H9 (cell line): ENCODE data around the gene DGLUCY. TPM values are rescaled to one million over a fixed set of nuclear protein-coding genes. Genes with fewer than 3 reads are reported as not detected.

Experiments
- DNase-seq: peaks from one replicate; pipeline ENCODE4 v3.0.0-alpha.2; 2017
- H2AFZ ChIP-seq: one replicate; pipeline ENCODE4 v1.6.1; 2013; ENCODE audit warnings: mild to moderate bottlenecking, low read length, control low read depth, moderate library complexity
- H2AK5ac ChIP-seq: 2 replicates; pipeline ENCODE4 v1.6.1; 2013; ENCODE audit warnings: low read length, control low read depth, mixed read lengths; ENCODE audit not compliant: insufficient read length
- H2BK120ac ChIP-seq: one replicate; pipeline ENCODE4 v1.6.1; 2013; ENCODE audit warnings: low read depth, mild to moderate bottlenecking, low read length, control low read depth, inconsistent platforms; ENCODE audit not compliant: poor library complexity, severe bottlenecking
- H2BK12ac ChIP-seq: 2 replicates; pipeline ENCODE4 v1.6.1; 2013; ENCODE audit warnings: low read length, control low read depth, mixed read lengths, low read depth; ENCODE audit not compliant: insufficient read length
- H2BK15ac ChIP-seq: 2 replicates; pipeline ENCODE4 v1.6.1; 2013; ENCODE audit warnings: low read depth, low read length, control low read depth
- H2BK20ac ChIP-seq: one replicate; pipeline ENCODE4 v1.6.1; 2013; ENCODE audit warnings: low read depth, mild to moderate bottlenecking, low read length, control low read depth, inconsistent platforms; ENCODE audit not compliant: poor library complexity, severe bottlenecking
- H2BK5ac ChIP-seq: 2 replicates; pipeline ENCODE4 v1.6.1; 2013; ENCODE audit warnings: low read length, control low read depth, mixed read lengths; ENCODE audit not compliant: insufficient read length
- H3K14ac ChIP-seq: 2 replicates; pipeline ENCODE4 v1.6.1; 2013; ENCODE audit warnings: low read length, control low read depth; ENCODE audit not compliant: insufficient read depth
- H3K18ac ChIP-seq: 2 replicates; pipeline ENCODE4 v1.6.1; 2013; ENCODE audit warnings: low read depth, mild to moderate bottlenecking, mixed read lengths, low read length, control low read depth; ENCODE audit not compliant: insufficient read length
- H3K23ac ChIP-seq: 2 replicates; pipeline ENCODE4 v1.6.1; 2013; ENCODE audit warnings: low read length, control low read depth, mixed read lengths, low read depth; ENCODE audit not compliant: insufficient read length
- H3K23me2 ChIP-seq: 2 replicates; pipeline ENCODE4 v1.6.1; 2013; ENCODE audit warnings: low read depth, mild to moderate bottlenecking, mixed read lengths, low read length, control low read depth; ENCODE audit not compliant: insufficient read length, poor library complexity, severe bottlenecking
- H3K27ac ChIP-seq: 2 replicates; pipeline ENCODE4 v1.5.1; 2013; ENCODE audit warnings: low read length, control low read depth, mixed read lengths, low read depth; ENCODE audit not compliant: insufficient read length
- H3K27me3 ChIP-seq: 2 replicates; pipeline ENCODE4 v1.6.1; 2013; ENCODE audit warnings: low read length, control low read depth, inconsistent platforms; ENCODE audit not compliant: insufficient read depth
- H3K4ac ChIP-seq: 2 replicates; pipeline ENCODE4 v1.6.1; 2013; ENCODE audit warnings: low read depth, mild to moderate bottlenecking, control low read depth, inconsistent platforms, low read length, moderate library complexity
- H3K4me1 ChIP-seq: 2 replicates; pipeline ENCODE4 v1.6.1; 2013; ENCODE audit warnings: low read length, control low read depth, inconsistent platforms; ENCODE audit not compliant: insufficient read depth
- H3K4me2 ChIP-seq: 2 replicates; pipeline ENCODE4 v1.6.1; 2013; ENCODE audit warnings: low read length, control low read depth, mixed read lengths; ENCODE audit not compliant: insufficient read length, insufficient read depth
- H3K56ac ChIP-seq: 2 replicates; pipeline ENCODE4 v1.6.1; 2013; ENCODE audit warnings: low read depth, mild to moderate bottlenecking, mixed read lengths, low read length, control low read depth; ENCODE audit not compliant: insufficient read length
- H3K79me1 ChIP-seq: 2 replicates; pipeline ENCODE4 v1.6.1; 2013; ENCODE audit warnings: low read depth, mild to moderate bottlenecking, moderate library complexity, low read length, control low read depth, inconsistent platforms; ENCODE audit not compliant: insufficient read depth, poor library complexity, severe bottlenecking
- H3K79me2 ChIP-seq: 2 replicates; pipeline ENCODE4 v1.6.1; 2013; ENCODE audit warnings: low read length, control low read depth, inconsistent platforms; ENCODE audit not compliant: insufficient read depth
- H3K9ac ChIP-seq: 2 replicates; pipeline ENCODE4 v1.6.1; 2013; ENCODE audit warnings: low read length, control low read depth, mixed read lengths; ENCODE audit not compliant: insufficient read length; ENCODE audit errors: extremely low read depth
- H3K9me3 ChIP-seq: one replicate; pipeline ENCODE4 v1.6.1; 2013; ENCODE audit warnings: low read depth, low read length, inconsistent platforms; ENCODE audit not compliant: control insufficient read depth
- H3T11ph ChIP-seq: one replicate; pipeline ENCODE4 v1.6.1; 2013; ENCODE audit warnings: mild to moderate bottlenecking, low read length, control low read depth, inconsistent platforms
- H4K20me1 ChIP-seq: one replicate; pipeline ENCODE4 v1.6.1; 2013; ENCODE audit not compliant: control insufficient read depth, insufficient read length, insufficient read depth
- H4K5ac ChIP-seq: 2 replicates; pipeline ENCODE4 v1.6.1; 2013; ENCODE audit warnings: low read depth, mild to moderate bottlenecking, mixed read lengths, low read length, control low read depth; ENCODE audit not compliant: insufficient read length
- H4K8ac ChIP-seq: replicated peaks from 2 replicates; pipeline ENCODE4 v1.6.1; 2013; ENCODE audit warnings: low read length, control low read depth, mixed read lengths, low read depth; ENCODE audit not compliant: insufficient read length
- H4K91ac ChIP-seq: 2 replicates; pipeline ENCODE4 v1.6.1; 2013; ENCODE audit warnings: low read depth, mild to moderate bottlenecking, moderate library complexity, mixed read lengths, low read length, control low read depth; ENCODE audit not compliant: insufficient read length
- H3K27ac Mint-ChIP-seq, 3 experiments: 2 replicates in 2 of 3; 3 replicates in 1 of 3; pipeline ENCODE4 v1.8.0; 2020 to 2021; ENCODE audit warnings: mixed read lengths in 3 of 3, mild to moderate bottlenecking in 1 of 3, moderate library complexity in 1 of 3
- H3K27me3 Mint-ChIP-seq: 2 replicates; pipeline ENCODE4 v1.8.0; 2021; ENCODE audit warnings: low read depth, mild to moderate bottlenecking, moderate library complexity, mixed read lengths
- H3K36me3 Mint-ChIP-seq, 3 experiments: 2 replicates in 2 of 3; 3 replicates in 1 of 3; pipeline ENCODE4 v1.8.0; 2020 to 2021; ENCODE audit warnings: low read depth in 3 of 3, mixed read lengths in 3 of 3; ENCODE audit not compliant: insufficient read depth in 1 of 3
- H3K4me1 Mint-ChIP-seq, 2 experiments: 2 replicates each; pipeline ENCODE4 v1.8.0; 2020; ENCODE audit warnings: mixed read lengths in 2 of 2
- H3K4me3 Mint-ChIP-seq, 2 experiments: 2 replicates in 1 of 2; 3 replicates in 1 of 2; pipeline ENCODE4 v1.8.0; 2020 to 2021; ENCODE audit warnings: mild to moderate bottlenecking in 2 of 2, mixed read lengths in 2 of 2, moderate library complexity in 1 of 2
- H3K9me3 Mint-ChIP-seq, 2 experiments: 2 replicates in 1 of 2; 3 replicates in 1 of 2; pipeline ENCODE4 v1.8.0; 2020; ENCODE audit warnings: mild to moderate bottlenecking in 2 of 2, mixed read lengths in 2 of 2, moderate library complexity in 1 of 2
- WGBS: extraction: QIAGEN DNeasy Blood & Tissue Kit; methylation state at CpG from one replicate; pipeline ENCODE4 v1.1.7; 2013; ENCODE audit warnings: missing lambda C conversion rate, low lambda C conversion rate, mixed read lengths; ENCODE audit not compliant: insufficient read length; ENCODE audit errors: extremely low coverage; 5-methylcytosine and 5-hydroxymethylcytosine counted together
- total RNA-seq: library from RNA; stranded (reverse); gene quantifications from 2 replicates; pipeline ENCODE4 v1.2.1, GENCODE V29; 2021
- TF ChIP-seq, protein P1 (sequence below): fragments of 200-600 bp; sonication (generic); conservative IDR thresholded peaks from 3 replicates; pipeline ENCODE4 v1.8.0; 2021; ENCODE audit warnings: antibody characterized with exemption, mild to moderate bottlenecking

The DGLUCY gene
- total RNA-seq, 1 experiment from 2014 or later, result 29.6 TPM

DNA sequence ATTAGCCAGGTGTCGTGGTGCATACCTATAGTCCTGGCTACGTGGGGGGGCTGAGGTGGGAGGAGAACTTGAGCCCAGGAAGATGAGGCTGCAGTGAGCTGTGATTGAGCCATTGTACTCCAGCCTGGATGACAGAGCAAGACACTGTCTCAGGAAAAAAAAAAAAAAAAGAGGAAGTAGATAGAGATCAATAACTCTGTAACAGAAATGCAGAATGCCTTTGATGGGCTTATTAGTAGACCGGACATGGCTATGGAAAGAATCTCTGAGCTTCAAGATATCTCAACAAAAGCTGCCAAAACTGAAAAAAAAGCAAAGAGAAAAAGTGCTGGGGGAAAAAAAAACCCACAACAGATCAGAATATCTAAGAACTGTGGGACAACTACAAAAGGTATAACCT, 93.1 kb downstream of the DGLUCY start:
- H2BK12ac ChIP-seq, result no peak overlapping the region
- Mint-ChIP-seq H3K27me3 (no peaks in the 10 kb centered on the region), H3K4me1 (peaks cover 0 to 4% of the 10 kb centered on the region in 2 experiments; a peak in 1 of 4 replicates), H3K9me3 (peaks cover 0 to 2% of the 10 kb centered on the region in 2 experiments; a peak in 1 of 5 replicates), H3K4me3 (no peak overlapping the region), H3K27ac (no peak overlapping the region), H3K36me3 (peaks cover 13 to 60% (median 55%) of the 10 kb centered on the region in 3 experiments)
- TF ChIP-seq, protein P1, sequence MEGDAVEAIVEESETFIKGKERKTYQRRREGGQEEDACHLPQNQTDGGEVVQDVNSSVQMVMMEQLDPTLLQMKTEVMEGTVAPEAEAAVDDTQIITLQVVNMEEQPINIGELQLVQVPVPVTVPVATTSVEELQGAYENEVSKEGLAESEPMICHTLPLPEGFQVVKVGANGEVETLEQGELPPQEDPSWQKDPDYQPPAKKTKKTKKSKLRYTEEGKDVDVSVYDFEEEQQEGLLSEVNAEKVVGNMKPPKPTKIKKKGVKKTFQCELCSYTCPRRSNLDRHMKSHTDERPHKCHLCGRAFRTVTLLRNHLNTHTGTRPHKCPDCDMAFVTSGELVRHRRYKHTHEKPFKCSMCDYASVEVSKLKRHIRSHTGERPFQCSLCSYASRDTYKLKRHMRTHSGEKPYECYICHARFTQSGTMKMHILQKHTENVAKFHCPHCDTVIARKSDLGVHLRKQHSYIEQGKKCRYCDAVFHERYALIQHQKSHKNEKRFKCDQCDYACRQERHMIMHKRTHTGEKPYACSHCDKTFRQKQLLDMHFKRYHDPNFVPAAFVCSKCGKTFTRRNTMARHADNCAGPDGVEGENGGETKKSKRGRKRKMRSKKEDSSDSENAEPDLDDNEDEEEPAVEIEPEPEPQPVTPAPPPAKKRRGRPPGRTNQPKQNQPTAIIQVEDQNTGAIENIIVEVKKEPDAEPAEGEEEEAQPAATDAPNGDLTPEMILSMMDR, result no peak
- DNase-seq, result no peak
- no peak overlapping the region for H3K4ac ChIP-seq
- no peaks in the 10 kb centered on the region for H3K79me2 ChIP-seq
- H3K9me3 ChIP-seq, result no peaks in the 10 kb centered on the region
- H2AK5ac ChIP-seq, result no peak overlapping the region
- no peaks in the 10 kb centered on the region for H3K23me2 ChIP-seq
- H2BK15ac ChIP-seq, result no peak overlapping the region
- H2BK5ac ChIP-seq, result no peak overlapping the region
- H3K18ac ChIP-seq, result no peak overlapping the region
- H3K56ac ChIP-seq, result no peak overlapping the region
- no peak overlapping the region for H3T11ph ChIP-seq
- no peak overlapping the region for H4K91ac ChIP-seq
- H3K14ac ChIP-seq, result no peak overlapping the region
- no peaks in the 10 kb centered on the region for H4K20me1 ChIP-seq
- H3K79me1 ChIP-seq, result no peaks in the 10 kb centered on the region
- H3K4me2 ChIP-seq, result no peak overlapping the region
- no peak overlapping the region for H4K8ac ChIP-seq
- no CpG with 5 or more reads among the region's 3 CpGs for WGBS
- no peak overlapping the region for H3K23ac ChIP-seq
- H3K4me1 ChIP-seq, result no peaks in the 10 kb centered on the region
- no peak overlapping the region for H4K5ac ChIP-seq
- H2BK120ac ChIP-seq, result no peak overlapping the region
- H3K27me3 ChIP-seq, result no peaks in the 10 kb centered on the region
- no peak overlapping the region for H2AFZ ChIP-seq
- no peak overlapping the region for H3K27ac ChIP-seq
- no peak overlapping the region for H2BK20ac ChIP-seq
- no peak overlapping the region for H3K9ac ChIP-seq
